ENCODE results near the gene ZNF236.

ZNF236 gene

GRCh38 chr18:76975577-76976110 lies 153.3 kb downstream of the ZNF236 start:
- no peak overlapping the region for H3K4me3 ChIP-seq (replicated peaks; ENCODE audit: low read depth, low read length)
- no peak for DNase-seq (ENCODE audit: low read depth)
- TF ChIP-seq, protein P1, sequence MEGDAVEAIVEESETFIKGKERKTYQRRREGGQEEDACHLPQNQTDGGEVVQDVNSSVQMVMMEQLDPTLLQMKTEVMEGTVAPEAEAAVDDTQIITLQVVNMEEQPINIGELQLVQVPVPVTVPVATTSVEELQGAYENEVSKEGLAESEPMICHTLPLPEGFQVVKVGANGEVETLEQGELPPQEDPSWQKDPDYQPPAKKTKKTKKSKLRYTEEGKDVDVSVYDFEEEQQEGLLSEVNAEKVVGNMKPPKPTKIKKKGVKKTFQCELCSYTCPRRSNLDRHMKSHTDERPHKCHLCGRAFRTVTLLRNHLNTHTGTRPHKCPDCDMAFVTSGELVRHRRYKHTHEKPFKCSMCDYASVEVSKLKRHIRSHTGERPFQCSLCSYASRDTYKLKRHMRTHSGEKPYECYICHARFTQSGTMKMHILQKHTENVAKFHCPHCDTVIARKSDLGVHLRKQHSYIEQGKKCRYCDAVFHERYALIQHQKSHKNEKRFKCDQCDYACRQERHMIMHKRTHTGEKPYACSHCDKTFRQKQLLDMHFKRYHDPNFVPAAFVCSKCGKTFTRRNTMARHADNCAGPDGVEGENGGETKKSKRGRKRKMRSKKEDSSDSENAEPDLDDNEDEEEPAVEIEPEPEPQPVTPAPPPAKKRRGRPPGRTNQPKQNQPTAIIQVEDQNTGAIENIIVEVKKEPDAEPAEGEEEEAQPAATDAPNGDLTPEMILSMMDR (IDR thresholded peaks at IDR 0.05; ENCODE audit: low read length, missing control alignments) = no peak

DNA sequence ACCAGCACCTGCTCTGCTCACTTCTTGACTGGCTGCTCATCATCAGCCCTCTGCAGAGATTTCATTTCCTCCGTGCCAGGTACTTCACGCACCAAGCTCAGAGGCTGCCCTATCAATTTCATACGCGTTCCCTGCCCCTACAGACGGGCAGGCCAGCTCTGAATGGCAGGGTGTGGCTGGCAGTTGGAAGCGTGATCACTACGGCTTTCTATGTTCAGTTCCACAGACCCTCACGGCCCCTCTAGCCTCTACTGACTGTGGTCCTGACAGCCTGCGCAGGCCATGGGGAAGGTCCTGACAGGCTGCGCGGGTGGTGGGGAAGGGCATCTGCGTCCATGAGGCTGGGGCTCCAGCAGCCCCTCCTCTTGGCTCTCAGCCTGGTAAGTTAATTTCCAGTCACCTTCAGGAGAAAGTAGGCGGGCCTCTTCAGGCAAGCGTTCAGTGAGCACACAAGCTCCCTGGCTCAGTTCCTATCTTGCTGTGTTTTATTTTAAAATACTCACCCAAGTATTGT lies 154.8 kb downstream of the ZNF236 start:
- no peak for DNase-seq (ENCODE audit: low read depth)
- TF ChIP-seq, protein P1 (IDR thresholded peaks at IDR 0.05; ENCODE audit: low read length, missing control alignments) = no peak

DNA sequence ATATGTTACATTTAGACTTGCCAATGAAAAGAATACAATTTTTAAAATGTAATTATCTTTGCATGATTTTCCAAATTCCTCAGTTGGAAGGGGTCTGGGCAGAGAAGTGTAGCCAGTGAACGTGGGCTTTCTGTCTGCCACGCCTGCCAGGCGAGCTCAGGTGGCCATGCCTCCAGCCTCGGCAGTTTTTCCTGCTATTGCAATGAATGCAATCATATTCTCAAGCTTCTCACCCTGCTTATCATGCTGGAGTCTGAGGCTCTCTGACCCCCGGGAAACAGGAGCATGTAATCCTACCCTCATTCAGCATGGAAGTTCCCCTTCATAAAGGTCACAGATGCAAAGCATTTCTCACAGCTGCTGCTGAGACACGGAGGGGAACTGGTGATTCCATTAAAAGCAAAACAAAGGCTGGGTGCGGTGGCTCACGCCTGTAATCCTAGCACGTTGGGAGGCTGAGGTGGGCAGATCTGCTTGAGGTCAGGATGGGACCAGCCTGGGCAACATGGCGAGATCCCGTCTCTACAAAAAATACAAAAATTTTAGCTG lies 155.4 kb downstream of the ZNF236 start:
- TF ChIP-seq, protein P1 (IDR thresholded peaks at IDR 0.05; ENCODE audit: low read length, missing control alignments) = no peak
- DNase-seq (ENCODE audit: low read depth) = no peak
- H3K4me3 ChIP-seq (replicated peaks; ENCODE audit: low read depth, low read length) = no peak overlapping the region

More for the DNA sequence above, 154.8 kb downstream of the ZNF236 start:
- no peak overlapping the region for H3K4me3 ChIP-seq (replicated peaks; ENCODE audit: low read depth, low read length)

DNA sequence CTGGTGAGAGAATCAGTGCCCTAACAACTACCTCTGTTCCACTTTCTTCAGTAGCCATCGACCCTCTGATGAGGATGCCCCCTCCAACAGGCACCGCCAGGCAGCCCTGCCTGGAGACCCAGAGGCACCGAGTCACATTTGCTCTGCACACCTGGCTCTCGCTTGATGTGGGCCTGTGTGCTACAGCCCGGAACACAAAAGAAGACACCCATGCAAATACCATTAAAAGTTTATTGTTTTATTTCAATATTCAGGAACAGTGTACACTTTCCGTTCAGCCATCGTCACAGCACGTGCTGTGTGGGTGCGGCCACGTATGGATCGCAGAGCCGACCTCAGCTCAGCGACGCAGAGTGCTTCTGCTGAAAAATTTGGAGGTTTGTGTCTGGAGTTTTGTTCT lies 156.3 kb downstream of the ZNF236 start:
- TF ChIP-seq, protein P1 (IDR thresholded peaks at IDR 0.05; ENCODE audit: low read length, missing control alignments) = no peak
- DNase-seq (ENCODE audit: low read depth) = no peak
- no peak overlapping the region for H3K4me3 ChIP-seq (replicated peaks; ENCODE audit: low read depth, low read length)

- H3K4me3 ChIP-seq (replicated peaks; ENCODE audit: low read depth, low read length) = no peak overlapping the region
- TF ChIP-seq, protein P1 (IDR thresholded peaks at IDR 0.05; ENCODE audit: low read length, missing control alignments) = no peak
- DNase-seq (ENCODE audit: low read depth) = no peak
Observed at GRCh38 chr18:76979111-76979751, 156.9 kb downstream of the ZNF236 start.

- no peak for DNase-seq (ENCODE audit: low read depth)
- H3K4me3 ChIP-seq (replicated peaks; ENCODE audit: low read depth, low read length) = no peak overlapping the region
- TF ChIP-seq, protein P1 (IDR thresholded peaks at IDR 0.05; ENCODE audit: low read length, missing control alignments) = no peak
Observed at GRCh38 chr18:76979906-76980305, 157.5 kb downstream of the ZNF236 start.

Data from fibroblast of pulmonary artery (primary cell).